ENCODE data around the gene SMPD4. TPM values are rescaled to one million over a fixed set of nuclear protein-coding genes. Genes with fewer than 3 reads are reported as not detected.
A peak's percentile ranks its signal among the peaks of the same experiment; 100 is the strongest.
"Not testable (repeated sequence)": the region's sequence is repeated elsewhere in the genome, so short reads cannot be mapped to it uniquely, and the experiment has no call there.

The SMPD4 gene, protein sequence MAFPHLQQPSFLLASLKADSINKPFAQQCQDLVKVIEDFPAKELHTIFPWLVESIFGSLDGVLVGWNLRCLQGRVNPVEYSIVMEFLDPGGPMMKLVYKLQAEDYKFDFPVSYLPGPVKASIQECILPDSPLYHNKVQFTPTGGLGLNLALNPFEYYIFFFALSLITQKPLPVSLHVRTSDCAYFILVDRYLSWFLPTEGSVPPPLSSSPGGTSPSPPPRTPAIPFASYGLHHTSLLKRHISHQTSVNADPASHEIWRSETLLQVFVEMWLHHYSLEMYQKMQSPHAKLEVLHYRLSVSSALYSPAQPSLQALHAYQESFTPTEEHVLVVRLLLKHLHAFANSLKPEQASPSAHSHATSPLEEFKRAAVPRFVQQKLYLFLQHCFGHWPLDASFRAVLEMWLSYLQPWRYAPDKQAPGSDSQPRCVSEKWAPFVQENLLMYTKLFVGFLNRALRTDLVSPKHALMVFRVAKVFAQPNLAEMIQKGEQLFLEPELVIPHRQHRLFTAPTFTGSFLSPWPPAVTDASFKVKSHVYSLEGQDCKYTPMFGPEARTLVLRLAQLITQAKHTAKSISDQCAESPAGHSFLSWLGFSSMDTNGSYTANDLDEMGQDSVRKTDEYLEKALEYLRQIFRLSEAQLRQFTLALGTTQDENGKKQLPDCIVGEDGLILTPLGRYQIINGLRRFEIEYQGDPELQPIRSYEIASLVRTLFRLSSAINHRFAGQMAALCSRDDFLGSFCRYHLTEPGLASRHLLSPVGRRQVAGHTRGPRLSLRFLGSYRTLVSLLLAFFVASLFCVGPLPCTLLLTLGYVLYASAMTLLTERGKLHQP
- 24.9 and 25.7 TPM in 2 replicates for total RNA-seq (2014; rRNA removed; shearing (Covaris generic))

- no peaks in the 10 kb centered on the region for H3K9me3 ChIP-seq (replicated peaks)
- no peaks in the 10 kb centered on the region for H3K27me3 ChIP-seq (replicated peaks)
- H3K27ac ChIP-seq: peak within 1 kb of the TSS; percentile 83
- DNase-seq (ENCODE audit: low read depth in 1 of 2, low spot score in 2 of 2): peak; percentile 94 to 98
- peaks cover 8% of the 10 kb centered on the region for H3K4me1 ChIP-seq (replicated peaks)
- H3K36me3 ChIP-seq: peaks cover 25% of the 10 kb centered on the region
- peak within 1 kb of the TSS; percentile 63 for H3K4me3 ChIP-seq
Measured at GRCh38 chr2:130181325-130181879, at the start of gene SMPD4. SMPD4 (minus strand) TSS chr2:130181602; CDS start chr2:130176592, 5,010 bp downstream.

DNA sequence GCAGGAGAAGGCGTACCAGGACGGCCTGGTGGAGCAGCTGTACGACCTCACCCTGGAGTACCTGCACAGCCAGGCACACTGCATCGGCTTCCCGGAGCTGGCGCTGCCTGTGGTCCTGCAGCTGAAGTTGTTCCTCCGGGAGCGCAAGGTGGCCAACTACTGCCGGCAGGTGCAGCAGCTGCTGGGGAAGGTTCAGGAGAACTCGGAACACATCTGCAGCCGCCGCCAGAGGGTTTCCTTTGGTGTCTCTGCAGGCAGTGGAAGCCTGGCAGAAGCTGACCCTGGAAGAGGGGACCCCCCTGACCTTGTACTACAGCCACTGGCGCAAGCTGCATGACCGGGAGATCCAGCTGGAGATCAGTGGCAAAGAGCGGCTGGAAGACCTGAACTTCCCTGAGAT, 49.5 kb upstream of the SMPD4 start:
- H3K27ac ChIP-seq; H3K4me1 ChIP-seq (replicated peaks); H3K27me3 ChIP-seq (replicated peaks); H3K9me3 ChIP-seq (replicated peaks); DNase-seq (ENCODE audit: low read depth in 1 of 2, low spot score in 2 of 2); H3K36me3 ChIP-seq; H3K4me3 ChIP-seq: not testable (repeated sequence)

DNA sequence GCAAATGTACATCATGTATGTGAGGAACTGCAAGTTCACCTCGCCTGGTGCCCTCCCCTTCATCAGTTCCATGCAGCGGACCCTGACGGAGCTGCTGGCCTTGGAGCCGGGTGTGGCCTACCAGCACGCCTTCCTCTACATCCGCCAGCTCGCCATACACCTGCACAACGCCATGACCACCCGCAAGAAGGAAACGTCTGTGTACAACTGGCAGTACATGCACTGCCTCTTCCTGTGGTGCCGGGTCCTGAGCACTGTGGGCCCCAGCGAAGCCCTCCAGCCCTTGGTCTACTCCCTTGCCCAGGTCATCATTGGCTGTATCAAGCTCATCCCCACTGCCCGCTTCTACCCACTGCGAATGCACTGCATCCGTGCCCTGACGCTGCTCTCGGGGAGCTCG, 49.0 kb upstream of the SMPD4 start:
- not testable (repeated sequence) for H3K36me3 ChIP-seq; H3K4me1 ChIP-seq (replicated peaks); H3K4me3 ChIP-seq; H3K27me3 ChIP-seq (replicated peaks); DNase-seq (ENCODE audit: low read depth in 1 of 2, low spot score in 2 of 2); H3K9me3 ChIP-seq (replicated peaks); H3K27ac ChIP-seq

DNA sequence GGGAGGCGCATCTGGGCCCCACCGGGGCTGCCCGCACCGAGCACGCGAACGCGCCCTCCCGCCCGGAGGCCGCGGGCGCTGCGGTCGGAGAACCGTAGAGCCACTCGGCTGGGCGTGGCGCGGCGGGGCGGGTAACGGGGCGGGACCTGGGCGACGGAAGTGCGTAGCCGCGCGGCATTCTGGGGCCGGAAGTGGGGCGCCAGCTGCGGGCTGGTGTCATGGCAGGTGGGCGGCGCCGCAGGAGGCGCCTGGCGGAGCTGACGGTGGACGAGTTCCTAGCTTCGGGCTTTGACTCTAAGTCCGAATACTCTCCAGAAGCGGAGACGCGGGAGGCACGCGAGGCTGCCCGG, 47.7 kb upstream of the SMPD4 start:
- H3K27me3 ChIP-seq (replicated peaks); H3K4me3 ChIP-seq; DNase-seq (ENCODE audit: low read depth in 1 of 2, low spot score in 2 of 2); H3K4me1 ChIP-seq (replicated peaks); H3K27ac ChIP-seq; H3K36me3 ChIP-seq; H3K9me3 ChIP-seq (replicated peaks): not testable (repeated sequence)

DNA sequence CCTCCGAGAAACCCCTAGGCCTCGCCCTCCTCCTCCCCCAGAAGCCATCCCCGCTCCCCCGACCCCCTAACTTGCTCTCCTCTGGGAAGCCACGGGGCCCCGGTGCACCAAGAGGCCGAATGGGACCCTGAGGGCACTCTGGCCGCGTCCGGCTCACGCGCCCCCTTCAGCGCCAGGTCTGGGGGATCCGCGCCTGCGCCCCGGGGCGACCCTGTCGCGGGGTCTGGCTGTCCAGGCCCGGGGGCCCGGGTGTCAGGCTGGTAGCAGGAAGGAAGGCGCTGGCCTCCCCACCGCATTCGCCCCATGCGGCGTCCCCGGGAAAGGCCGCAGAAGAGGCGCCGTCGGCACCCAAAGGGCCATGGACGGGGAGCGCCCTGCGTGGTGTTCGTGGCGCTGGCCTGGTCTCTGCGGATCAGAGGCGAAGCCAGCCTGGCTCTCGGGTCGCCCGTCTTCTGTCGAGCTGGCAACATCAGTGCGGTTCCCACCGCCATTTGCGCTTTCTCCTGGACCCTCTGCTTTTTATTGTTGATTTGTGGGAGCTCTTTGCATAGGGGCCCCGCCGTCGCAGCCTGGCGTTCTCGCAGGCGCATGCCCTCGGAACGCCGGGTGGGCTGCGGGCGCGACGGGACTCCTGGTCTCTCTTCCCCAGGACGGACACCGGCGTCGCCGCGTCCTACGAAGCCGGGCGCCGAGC, 47.2 kb upstream of the SMPD4 start:
- not testable (repeated sequence) for DNase-seq (ENCODE audit: low read depth in 1 of 2, low spot score in 2 of 2)

GRCh38 chr2:130228005-130228404, 46.6 kb upstream of the SMPD4 start:
- not testable (repeated sequence) for H3K4me3 ChIP-seq; H3K27me3 ChIP-seq (replicated peaks); H3K9me3 ChIP-seq (replicated peaks); H3K27ac ChIP-seq; DNase-seq (ENCODE audit: low read depth in 1 of 2, low spot score in 2 of 2); H3K4me1 ChIP-seq (replicated peaks); H3K36me3 ChIP-seq

More for the DNA sequence above, 47.2 kb upstream of the SMPD4 start:
- H3K27me3 ChIP-seq (replicated peaks); H3K9me3 ChIP-seq (replicated peaks); H3K27ac ChIP-seq; H3K36me3 ChIP-seq; H3K4me1 ChIP-seq (replicated peaks); H3K4me3 ChIP-seq: not testable (repeated sequence)

DNA sequence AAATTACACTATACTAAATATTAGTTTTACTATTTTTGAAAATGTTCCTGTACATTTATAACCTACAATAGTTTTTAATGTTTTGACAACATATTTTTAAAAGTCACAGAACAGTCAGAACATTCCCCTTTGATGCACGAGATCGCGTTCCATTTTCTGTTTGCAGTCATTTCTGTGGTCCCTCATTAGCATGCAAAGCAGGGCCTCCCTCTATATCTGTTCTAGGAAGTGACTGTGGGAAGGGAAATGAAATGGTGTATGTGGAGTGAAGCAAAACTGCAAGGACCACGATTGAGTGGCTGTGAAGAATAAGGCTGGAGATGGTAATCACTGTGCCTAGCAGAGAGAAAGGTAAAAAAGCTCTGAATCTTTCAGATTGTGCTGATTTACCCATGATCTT, 41.1 kb upstream of the SMPD4 start:
- H3K4me1 ChIP-seq (replicated peaks); H3K4me3 ChIP-seq; H3K9me3 ChIP-seq (replicated peaks); DNase-seq (ENCODE audit: low read depth in 1 of 2, low spot score in 2 of 2); H3K36me3 ChIP-seq; H3K27me3 ChIP-seq (replicated peaks); H3K27ac ChIP-seq: not testable (repeated sequence)

DNA sequence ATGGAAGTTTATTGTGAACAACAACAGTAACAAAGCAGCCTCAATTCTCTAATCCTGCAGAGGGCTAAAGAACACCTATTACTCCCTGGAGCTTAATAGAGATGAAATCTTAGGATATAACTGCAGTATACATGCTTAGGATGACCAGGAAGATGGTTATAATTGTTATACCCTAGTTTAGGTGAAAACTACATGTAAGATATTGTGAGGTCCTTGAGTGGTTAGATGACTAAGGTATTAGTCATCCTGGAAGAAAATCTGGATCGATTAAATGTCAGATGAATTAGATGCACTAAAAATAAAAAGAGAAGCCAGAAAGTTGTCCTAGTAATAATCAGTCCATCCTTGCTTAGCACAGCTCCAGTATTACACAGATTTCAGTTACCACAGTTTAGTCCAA, 39.1 kb upstream of the SMPD4 start:
- H3K4me3 ChIP-seq; H3K27ac ChIP-seq; DNase-seq (ENCODE audit: low read depth in 1 of 2, low spot score in 2 of 2); H3K9me3 ChIP-seq (replicated peaks); H3K27me3 ChIP-seq (replicated peaks); H3K36me3 ChIP-seq; H3K4me1 ChIP-seq (replicated peaks): not testable (repeated sequence)

GRCh38 chr2:130219147-130219546, 37.7 kb upstream of the SMPD4 start:
- H3K4me1 ChIP-seq (replicated peaks); H3K27me3 ChIP-seq (replicated peaks); H3K9me3 ChIP-seq (replicated peaks); H3K27ac ChIP-seq; H3K4me3 ChIP-seq; DNase-seq (ENCODE audit: low read depth in 1 of 2, low spot score in 2 of 2); H3K36me3 ChIP-seq: not testable (repeated sequence)

GRCh38 chr2:130207051-130207450, 25.6 kb upstream of the SMPD4 start:
- H3K27ac ChIP-seq; H3K4me1 ChIP-seq (replicated peaks); H3K27me3 ChIP-seq (replicated peaks); H3K9me3 ChIP-seq (replicated peaks); DNase-seq (ENCODE audit: low read depth in 1 of 2, low spot score in 2 of 2); H3K36me3 ChIP-seq; H3K4me3 ChIP-seq: not testable (repeated sequence)

DNA sequence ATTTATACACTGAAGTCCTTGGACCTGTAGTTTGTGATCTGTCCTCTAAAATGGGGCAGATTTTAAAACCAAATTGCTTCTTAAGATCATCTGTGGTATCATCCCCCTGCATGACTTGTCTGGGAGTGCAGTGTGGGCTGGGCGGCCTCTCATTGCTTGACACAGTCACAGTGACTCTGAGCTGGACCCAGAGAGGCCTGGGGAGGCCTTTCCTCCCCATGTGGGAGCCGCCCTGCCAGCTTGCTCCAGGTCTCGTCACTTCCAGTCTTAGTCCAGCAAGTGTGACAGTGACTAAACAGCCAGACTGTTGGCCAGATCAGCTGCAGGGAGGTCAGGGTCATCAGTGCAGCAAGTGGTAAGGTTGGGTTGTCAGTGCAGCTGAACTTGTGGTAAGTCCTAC, 21.7 kb upstream of the SMPD4 start:
- H3K4me1 ChIP-seq (replicated peaks); DNase-seq (ENCODE audit: low read depth in 1 of 2, low spot score in 2 of 2); H3K36me3 ChIP-seq; H3K4me3 ChIP-seq; H3K27me3 ChIP-seq (replicated peaks); H3K27ac ChIP-seq; H3K9me3 ChIP-seq (replicated peaks): not testable (repeated sequence)

- H3K4me3 ChIP-seq; DNase-seq (ENCODE audit: low read depth in 1 of 2, low spot score in 2 of 2); H3K9me3 ChIP-seq (replicated peaks); H3K4me1 ChIP-seq (replicated peaks); H3K36me3 ChIP-seq; H3K27me3 ChIP-seq (replicated peaks); H3K27ac ChIP-seq: not testable (repeated sequence)
Measured at GRCh38 chr2:130202518-130202917, 21.1 kb upstream of the SMPD4 start.

DNA sequence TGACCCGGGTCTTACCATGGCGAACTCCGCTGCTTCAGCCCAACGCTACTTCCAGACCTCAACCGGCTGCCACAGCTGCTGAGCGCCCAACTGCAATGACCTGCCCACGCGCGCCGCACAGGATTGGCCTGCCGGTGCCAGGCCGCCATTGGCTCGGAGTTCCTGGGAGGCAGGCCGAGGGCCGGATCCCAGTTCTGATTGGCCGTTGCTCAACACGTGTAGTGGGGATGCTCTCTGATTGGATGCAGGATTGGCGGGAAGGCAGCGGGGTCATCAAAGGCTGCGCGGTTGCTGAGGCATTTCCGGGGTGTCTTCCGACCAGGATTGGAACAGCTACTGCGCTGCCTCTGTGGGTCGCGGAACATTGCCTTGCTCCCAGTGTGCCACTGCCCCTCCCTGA, 16.9 kb upstream of the SMPD4 start, which contains the start of gene TUBA3E:
TSS of gene TUBA3E (minus strand) at position 97 of the 400 bp plus-strand sequence. CDS start at position 18, 79 bp downstream.
- Histone ChIP-seq H3K36me3 (no peaks in the 10 kb centered on the region), H3K27me3 (replicated peaks) (no peaks in the 10 kb centered on the region), H3K4me3 (no peak within 1 kb of the TSS), H3K9me3 (replicated peaks) (no peaks in the 10 kb centered on the region), H3K27ac (no peak within 1 kb of the TSS), H3K4me1 (replicated peaks) (no peaks in the 10 kb centered on the region)
- no peak for DNase-seq (ENCODE audit: low read depth in 1 of 2, low spot score in 2 of 2)

DNA sequence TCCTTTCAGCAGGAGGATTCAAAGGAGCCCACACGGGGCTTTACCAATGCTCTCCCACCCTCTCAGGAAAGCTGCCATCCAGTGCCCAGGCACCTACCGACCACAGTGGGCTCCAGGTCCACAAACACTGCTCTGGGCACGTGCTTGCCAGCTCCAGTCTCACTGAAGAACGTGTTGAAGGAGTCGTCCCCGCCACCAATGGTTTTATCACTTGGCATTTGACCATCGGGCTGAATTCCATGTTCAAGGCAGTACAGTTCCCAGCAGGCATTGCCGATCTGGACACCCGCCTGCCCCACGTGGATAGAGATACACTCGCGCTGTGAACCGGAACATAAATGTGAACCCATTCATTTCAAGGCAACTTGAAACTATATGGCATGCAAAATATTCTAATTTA, 14.7 kb upstream of the SMPD4 start:
- H3K9me3 ChIP-seq (replicated peaks); H3K27me3 ChIP-seq (replicated peaks); DNase-seq (ENCODE audit: low read depth in 1 of 2, low spot score in 2 of 2); H3K4me3 ChIP-seq; H3K4me1 ChIP-seq (replicated peaks); H3K36me3 ChIP-seq; H3K27ac ChIP-seq: not testable (repeated sequence)

Data from SJSA1 (cell line).